GM10248 (cell line): Measurements from ENCODE around the gene PALM.

ENCODE experiments used
- CTCF ChIA-PET: fragments of 300-600 bp; sonication (Branson Sonifier 250); formaldehyde crosslinking; extraction: SDS; loops from one replicate; lab custom pipeline; 2021; ENCODE audit warnings: antibody characterized with exemption; lab: Yijun Ruan, JAX
- POLR2A ChIA-PET: fragments of 350-650 bp; sonication (Branson Sonifier 250); formaldehyde crosslinking; extraction: SDS; loops from one replicate; lab custom pipeline; 2020; ENCODE audit warnings: antibody characterized with exemption; lab: Yijun Ruan, JAX
- DNase-seq: peaks from one replicate; pipeline ENCODE4 v3.0.0; 2012; ENCODE audit errors: extremely low spot score
- TF ChIP-seq, protein P1 (sequence below): IDR thresholded peaks from 2 replicates; pipeline ENCODE4 v1.5.1; 2012; ENCODE audit warnings: mild to moderate bottlenecking, low read depth; ENCODE audit errors: extremely low read depth, missing control alignments, control extremely low read depth

Gene PALM

DNA sequence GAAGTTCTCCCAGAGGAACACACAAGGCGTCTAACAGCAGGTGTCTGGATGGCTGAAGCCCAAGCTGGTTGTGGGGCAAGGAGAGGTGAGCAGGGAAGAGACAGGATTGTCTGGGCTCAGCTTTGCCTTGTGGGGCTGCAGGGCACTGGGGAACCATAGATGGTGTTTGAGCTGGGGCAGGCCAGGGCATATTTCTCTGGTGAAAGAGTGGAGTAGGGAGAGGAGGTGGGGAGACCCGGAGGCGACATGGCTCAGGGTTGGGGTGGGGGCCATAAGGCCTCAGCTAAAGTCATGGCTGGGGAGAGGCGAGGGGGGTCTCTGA, 5.4 kb upstream of the PALM start:
- DNase-seq: no peak
- ChIA-PET CTCF (interaction anchor here (0.8 to 2.1 kb wide), 3 partner anchors 23 to 97 kb away, joined by 3 to 6 read pairs (median 3); no protein-coding TSS in a partner anchor), POLR2A (interaction anchor here (0.6 kb wide), 1 partner anchor 127 kb away, joined by 4 read pairs; no protein-coding TSS in a partner anchor)
- TF ChIP-seq, protein P1, sequence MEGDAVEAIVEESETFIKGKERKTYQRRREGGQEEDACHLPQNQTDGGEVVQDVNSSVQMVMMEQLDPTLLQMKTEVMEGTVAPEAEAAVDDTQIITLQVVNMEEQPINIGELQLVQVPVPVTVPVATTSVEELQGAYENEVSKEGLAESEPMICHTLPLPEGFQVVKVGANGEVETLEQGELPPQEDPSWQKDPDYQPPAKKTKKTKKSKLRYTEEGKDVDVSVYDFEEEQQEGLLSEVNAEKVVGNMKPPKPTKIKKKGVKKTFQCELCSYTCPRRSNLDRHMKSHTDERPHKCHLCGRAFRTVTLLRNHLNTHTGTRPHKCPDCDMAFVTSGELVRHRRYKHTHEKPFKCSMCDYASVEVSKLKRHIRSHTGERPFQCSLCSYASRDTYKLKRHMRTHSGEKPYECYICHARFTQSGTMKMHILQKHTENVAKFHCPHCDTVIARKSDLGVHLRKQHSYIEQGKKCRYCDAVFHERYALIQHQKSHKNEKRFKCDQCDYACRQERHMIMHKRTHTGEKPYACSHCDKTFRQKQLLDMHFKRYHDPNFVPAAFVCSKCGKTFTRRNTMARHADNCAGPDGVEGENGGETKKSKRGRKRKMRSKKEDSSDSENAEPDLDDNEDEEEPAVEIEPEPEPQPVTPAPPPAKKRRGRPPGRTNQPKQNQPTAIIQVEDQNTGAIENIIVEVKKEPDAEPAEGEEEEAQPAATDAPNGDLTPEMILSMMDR: no peak

DNA sequence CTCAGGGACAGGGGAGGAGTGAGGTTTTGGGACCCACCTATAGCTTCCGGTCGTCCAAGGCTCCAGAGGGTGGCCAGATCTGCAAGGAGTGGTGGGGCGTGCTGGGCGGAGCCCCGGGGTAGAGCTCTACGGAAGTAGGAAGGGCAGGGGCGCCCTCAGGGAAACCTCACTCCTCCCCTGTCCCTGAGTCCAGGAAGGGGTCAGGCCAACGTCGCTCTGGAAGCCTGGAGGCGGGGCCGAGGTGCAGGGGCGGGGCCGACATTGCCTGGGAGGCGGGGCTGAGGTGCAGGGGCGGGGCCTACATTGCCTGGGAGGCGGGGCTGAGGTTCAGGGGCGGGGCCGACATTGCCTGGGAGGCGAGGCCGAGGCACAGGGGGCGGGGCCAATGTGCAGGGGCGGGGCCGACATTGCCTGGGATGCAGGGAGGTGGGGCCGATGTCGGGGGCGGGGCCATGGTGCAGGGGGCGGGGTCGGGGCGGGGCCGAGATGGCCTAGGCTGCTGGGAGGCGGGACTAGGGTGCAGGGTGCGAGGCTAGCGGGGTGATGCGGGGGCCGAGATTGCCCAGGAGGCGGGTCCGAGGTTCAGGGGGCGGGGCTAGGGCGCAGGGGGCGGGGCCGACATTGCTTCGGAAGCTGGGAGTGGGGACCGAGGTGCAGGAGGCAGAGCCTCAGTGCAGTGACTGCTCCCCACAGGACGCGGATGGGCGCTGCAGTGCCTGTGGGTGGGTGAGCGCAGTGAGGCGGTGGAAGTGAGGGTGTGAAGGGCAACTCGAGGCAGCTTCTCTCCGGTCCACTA, 4.9 kb upstream of the PALM start:
- POLR2A ChIA-PET: no interaction called here
- CTCF ChIA-PET: interaction anchor here (0.8 to 2.1 kb wide), 3 partner anchors 24 to 97 kb away, joined by 3 to 6 read pairs (median 3); no protein-coding TSS in a partner anchor
- peak; percentile 73 for DNase-seq
- TF ChIP-seq, protein P1: no peak

DNA sequence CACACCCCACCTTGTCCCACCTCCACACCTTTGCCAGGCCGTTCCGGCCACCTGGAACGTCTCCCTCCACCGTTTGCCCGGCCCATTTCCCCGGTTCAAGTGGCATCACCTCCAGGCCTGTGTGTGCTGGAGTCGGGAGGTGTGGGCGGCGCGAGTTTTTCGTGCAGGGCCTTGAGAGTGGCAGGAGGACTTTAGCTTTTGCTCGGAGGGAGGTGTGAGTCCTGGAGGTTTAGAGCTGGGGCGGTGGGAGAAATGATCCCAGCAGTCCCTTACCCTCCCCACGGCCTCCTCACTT, 4.3 kb upstream of the PALM start:
- ChIA-PET CTCF (interaction anchor here (0.8 to 2.1 kb wide), 2 partner anchors 24 to 30 kb away, joined by 3 to 6 read pairs; no protein-coding TSS in a partner anchor), POLR2A (no interaction called here)
- no peak for DNase-seq
- TF ChIP-seq, protein P1: no peak

DNA sequence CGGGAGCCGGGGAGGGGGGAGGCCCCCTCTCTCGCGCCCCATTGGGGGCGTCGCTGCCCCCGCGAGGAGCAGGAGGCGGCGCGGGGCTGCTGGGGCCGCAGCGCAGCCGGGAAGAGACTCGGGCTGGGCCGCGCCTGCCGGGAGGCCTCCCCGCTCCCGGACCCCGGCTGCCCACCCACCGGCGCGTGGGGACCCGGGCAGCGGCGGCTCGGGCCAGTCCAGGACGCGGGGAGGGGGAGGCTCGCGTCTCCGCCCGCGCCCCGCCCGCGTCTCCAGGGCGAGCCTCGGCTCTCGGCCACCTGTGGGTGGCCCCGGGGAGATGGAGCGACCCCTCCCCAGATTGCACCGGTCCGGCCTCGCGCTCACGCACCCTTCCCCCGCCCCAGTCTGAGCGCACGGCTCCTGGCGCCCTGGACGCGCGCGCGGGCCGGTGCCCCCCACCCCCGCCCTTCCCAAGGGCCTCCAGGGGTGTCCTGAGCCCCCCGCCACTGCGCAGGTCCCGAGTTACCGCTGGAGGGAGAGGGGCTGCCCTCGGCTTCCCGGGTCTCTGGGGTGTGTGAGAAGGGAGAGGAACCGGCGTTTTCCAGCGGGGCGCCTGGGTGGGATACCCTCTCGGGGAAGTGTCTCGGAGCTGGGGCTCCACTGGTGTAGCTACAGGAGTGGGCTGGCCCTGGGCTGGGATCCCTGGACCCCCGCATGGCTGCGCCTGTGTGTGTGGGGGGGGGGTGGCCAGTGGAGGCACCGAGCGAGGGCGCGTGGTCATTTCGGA, 645 bp downstream of the PALM start:
- no peak for DNase-seq
- ChIA-PET POLR2A (no interaction called here), CTCF (no interaction called here)
- TF ChIP-seq, protein P1: no peak

DNA sequence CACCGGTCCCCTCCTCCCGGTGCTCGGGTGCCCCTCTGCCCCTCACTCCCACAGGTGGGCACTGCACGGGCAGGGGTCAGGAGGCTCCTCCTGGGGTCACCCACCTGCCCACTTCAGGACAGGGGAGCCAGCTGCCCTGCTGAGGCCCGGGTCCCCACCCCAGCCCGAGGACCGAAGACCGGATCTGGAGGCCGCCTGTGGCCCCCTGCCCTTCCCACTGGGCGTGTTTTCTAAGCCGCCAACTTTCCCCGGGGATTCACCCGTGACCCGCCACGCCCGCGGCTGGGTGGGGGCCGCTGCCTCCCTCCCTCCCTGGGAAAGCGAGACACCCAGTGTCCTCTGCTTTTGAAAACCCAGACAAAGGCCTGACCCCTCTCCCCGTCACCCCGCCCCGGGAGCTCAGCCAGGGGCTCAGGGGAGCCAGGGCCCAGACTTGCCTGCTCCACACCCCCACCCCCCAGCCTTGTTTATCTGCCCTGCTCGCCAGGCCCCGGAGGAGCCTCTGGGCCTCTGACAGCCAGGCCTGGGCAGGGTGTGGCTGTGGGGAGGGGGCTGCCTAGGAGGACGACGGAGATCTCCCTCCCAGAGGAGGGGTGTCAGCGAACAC, 1.3 kb downstream of the PALM start:
- POLR2A ChIA-PET: no interaction called here

DNA sequence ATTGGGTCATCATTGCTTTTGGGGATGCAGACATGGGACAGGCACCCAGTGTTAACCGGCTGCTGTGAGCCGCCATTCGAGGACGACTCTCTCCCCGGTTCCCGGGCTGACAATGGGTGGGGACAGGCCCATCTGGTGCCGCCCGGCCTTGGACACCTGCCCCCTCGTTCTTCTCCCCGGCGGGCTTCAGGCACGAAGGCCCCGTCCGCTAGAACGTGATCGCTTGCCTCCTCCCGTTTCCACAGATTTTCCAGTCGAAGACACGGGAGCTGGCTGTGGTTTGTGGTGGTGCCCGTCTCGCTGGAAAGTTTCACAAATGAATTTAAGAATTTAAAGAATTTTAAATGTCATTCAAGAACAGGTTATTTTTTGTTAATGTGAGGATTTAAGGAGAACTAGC, 2.0 kb downstream of the PALM start:
- TF ChIP-seq, protein P1: no peak
- ChIA-PET CTCF (no interaction called here), POLR2A (interaction anchor here (0.6 kb wide), 1 partner anchor 228 kb away, joined by 6 read pairs; no protein-coding TSS in a partner anchor)
- no peak for DNase-seq

More for the DNA sequence above, 1.3 kb downstream of the PALM start:
- TF ChIP-seq, protein P1: no peak
- no peak for DNase-seq
- CTCF ChIA-PET: no interaction called here
